ENCODE data around the gene GPR143.
"Not testable (repeated sequence)": the region's sequence is repeated elsewhere in the genome, so short reads cannot be mapped to it uniquely, and the experiment has no call there.

Gene GPR143

GRCh38 chrX:9785944-9786797, 20.5 kb upstream of the GPR143 start, which contains the start of gene SHROOM2:
Gene SHROOM2 (plus strand): TSS chrX:9786429. CDS start chrX:9786546, 117 bp downstream.
- Mint-ChIP-seq H3K9me3 (no peaks in the 10 kb centered on the region), H3K36me3 (ENCODE audit: low read depth) (no peaks in the 10 kb centered on the region), H3K4me3 (peak within 1 kb of the TSS; percentile 58), H3K27ac (no peak within 1 kb of the TSS), H3K4me1 (peaks cover 2% of the 10 kb centered on the region), H3K27me3 (peaks cover 35% of the 10 kb centered on the region)
- ATAC-seq (no peak), DNase-seq (no peak)

- ATAC-seq, result no peak
- Mint-ChIP-seq H3K27me3 (peaks cover 35% of the 10 kb centered on the region), H3K4me1 (peaks cover 2% of the 10 kb centered on the region), H3K9me3 (no peaks in the 10 kb centered on the region), H3K27ac (no peak overlapping the region), H3K4me3 (no peak overlapping the region), H3K36me3 (ENCODE audit: low read depth) (no peaks in the 10 kb centered on the region)
- DNase-seq, result no peak
Measured at GRCh38 chrX:9785254-9785943, 19.8 kb upstream of the GPR143 start.

- H3K36me3 Mint-ChIP-seq (ENCODE audit: low read depth), result no peaks in the 10 kb centered on the region
- DNase-seq (no peak), ATAC-seq (no peak)
- H3K4me3 Mint-ChIP-seq, result no peak overlapping the region
- peaks cover 31% of the 10 kb centered on the region for H3K27me3 Mint-ChIP-seq
- peaks cover 2% of the 10 kb centered on the region for H3K4me1 Mint-ChIP-seq
- H3K27ac Mint-ChIP-seq, result no peak overlapping the region
- H3K9me3 Mint-ChIP-seq, result no peaks in the 10 kb centered on the region
Measured at GRCh38 chrX:9784332-9784731, 18.7 kb upstream of the GPR143 start.

- peaks cover 16% of the 10 kb centered on the region for H3K27me3 Mint-ChIP-seq
- no peak for DNase-seq
Measured at GRCh38 chrX:9781941-9782340, 16.3 kb upstream of the GPR143 start.

GRCh38 chrX:9775930-9776329, 10.3 kb upstream of the GPR143 start:
- ATAC-seq (no peak), DNase-seq (no peak)
- H3K27me3 Mint-ChIP-seq, result peaks cover 16% of the 10 kb centered on the region
- H3K36me3 Mint-ChIP-seq (ENCODE audit: low read depth), result no peaks in the 10 kb centered on the region
- H3K27ac Mint-ChIP-seq, result no peak overlapping the region
- no peaks in the 10 kb centered on the region for H3K4me1 Mint-ChIP-seq
- H3K9me3 Mint-ChIP-seq, result no peaks in the 10 kb centered on the region
- H3K4me3 Mint-ChIP-seq, result no peak overlapping the region

More at GRCh38 chrX:9781941-9782340, 16.3 kb upstream of the GPR143 start:
- Mint-ChIP-seq H3K9me3 (no peaks in the 10 kb centered on the region), H3K4me3 (no peak overlapping the region), H3K4me1 (peaks cover under 1% of the 10 kb centered on the region), H3K27ac (no peak overlapping the region), H3K36me3 (ENCODE audit: low read depth) (no peaks in the 10 kb centered on the region)
- no peak for ATAC-seq

- Mint-ChIP-seq H3K27me3 (peaks cover 20% of the 10 kb centered on the region), H3K36me3 (ENCODE audit: low read depth) (no peaks in the 10 kb centered on the region), H3K27ac (no peak overlapping the region), H3K4me1 (no peaks in the 10 kb centered on the region), H3K4me3 (no peak overlapping the region), H3K9me3 (no peaks in the 10 kb centered on the region)
- ATAC-seq (no peak), DNase-seq (no peak)
Measured at GRCh38 chrX:9772943-9773342, 7.3 kb upstream of the GPR143 start.

GRCh38 chrX:9770319-9770718, 4.7 kb upstream of the GPR143 start:
- no peak for ATAC-seq
- Mint-ChIP-seq H3K27me3 (peaks cover 21% of the 10 kb centered on the region), H3K9me3 (no peaks in the 10 kb centered on the region), H3K27ac (no peak overlapping the region), H3K4me1 (no peaks in the 10 kb centered on the region), H3K4me3 (no peak overlapping the region), H3K36me3 (ENCODE audit: low read depth) (no peaks in the 10 kb centered on the region)
- DNase-seq, result no peak

GRCh38 chrX:9768321-9768839, 2.7 kb upstream of the GPR143 start:
- not testable (repeated sequence) for H3K27ac Mint-ChIP-seq; H3K9me3 Mint-ChIP-seq; DNase-seq; H3K4me1 Mint-ChIP-seq; ATAC-seq; H3K36me3 Mint-ChIP-seq (ENCODE audit: low read depth); H3K4me3 Mint-ChIP-seq
- H3K27me3 Mint-ChIP-seq, result peaks cover 18% of the 10 kb centered on the region

- no peaks in the 10 kb centered on the region for H3K4me1 Mint-ChIP-seq
- no peaks in the 10 kb centered on the region for H3K9me3 Mint-ChIP-seq
- no peak for DNase-seq
- H3K27me3 Mint-ChIP-seq, result peaks cover 19% of the 10 kb centered on the region
- ATAC-seq, result no peak
- no peak overlapping the region for H3K27ac Mint-ChIP-seq
- H3K36me3 Mint-ChIP-seq (ENCODE audit: low read depth), result no peaks in the 10 kb centered on the region
- no peak overlapping the region for H3K4me3 Mint-ChIP-seq
Measured at GRCh38 chrX:9767375-9767774, 1.7 kb upstream of the GPR143 start.

GRCh38 chrX:9765072-9765736, 443 bp downstream of the GPR143 start:
- Mint-ChIP-seq H3K9me3 (no peaks in the 10 kb centered on the region), H3K4me1 (no peaks in the 10 kb centered on the region), H3K27me3 (peaks cover 21% of the 10 kb centered on the region), H3K36me3 (ENCODE audit: low read depth) (no peaks in the 10 kb centered on the region), H3K4me3 (no peak overlapping the region), H3K27ac (no peak overlapping the region)
- DNase-seq (no peak), ATAC-seq (no peak)

GRCh38 chrX:9759337-9759736, 6.3 kb downstream of the GPR143 start:
- H3K9me3 Mint-ChIP-seq, result peaks cover 3% of the 10 kb centered on the region
- H3K36me3 Mint-ChIP-seq (ENCODE audit: low read depth), result no peaks in the 10 kb centered on the region
- peaks cover 6% of the 10 kb centered on the region for H3K27me3 Mint-ChIP-seq
- DNase-seq (no peak), ATAC-seq (no peak)
- H3K27ac Mint-ChIP-seq, result no peak overlapping the region
- no peak overlapping the region for H3K4me3 Mint-ChIP-seq
- H3K4me1 Mint-ChIP-seq, result no peaks in the 10 kb centered on the region

GRCh38 chrX:9758021-9758638, 7.5 kb downstream of the GPR143 start:
- H3K27me3 Mint-ChIP-seq, result peaks cover 6% of the 10 kb centered on the region
- no peaks in the 10 kb centered on the region for H3K36me3 Mint-ChIP-seq (ENCODE audit: low read depth)
- H3K9me3 Mint-ChIP-seq, result peaks cover 3% of the 10 kb centered on the region
- DNase-seq (no peak), ATAC-seq (no peak)
- no peak overlapping the region for H3K4me3 Mint-ChIP-seq
- H3K4me1 Mint-ChIP-seq, result no peaks in the 10 kb centered on the region
- H3K27ac Mint-ChIP-seq, result no peak overlapping the region

- H3K27ac Mint-ChIP-seq, result no peak overlapping the region
- peaks cover 5% of the 10 kb centered on the region for H3K27me3 Mint-ChIP-seq
- no peaks in the 10 kb centered on the region for H3K4me1 Mint-ChIP-seq
Measured at GRCh38 chrX:9757366-9757765, 8.3 kb downstream of the GPR143 start.

GRCh38 chrX:9749146-9749692, 16.4 kb downstream of the GPR143 start:
- Mint-ChIP-seq H3K36me3 (ENCODE audit: low read depth) (peaks cover 7% of the 10 kb centered on the region), H3K9me3 (peaks cover 6% of the 10 kb centered on the region), H3K27ac (no peak overlapping the region), H3K27me3 (peaks cover 3% of the 10 kb centered on the region), H3K4me1 (peaks cover 17% of the 10 kb centered on the region), H3K4me3 (no peak overlapping the region)
- DNase-seq (no peak), ATAC-seq (no peak)

More at GRCh38 chrX:9757366-9757765, 8.3 kb downstream of the GPR143 start:
- Mint-ChIP-seq H3K36me3 (ENCODE audit: low read depth) (no peaks in the 10 kb centered on the region), H3K4me3 (no peak overlapping the region), H3K9me3 (peaks cover 3% of the 10 kb centered on the region)
- no peak for DNase-seq
- ATAC-seq, result no peak
